DMS53 (cell line): ENCODE data around the gene BCAS3.
"Not testable (repeated sequence)": the region's sequence is repeated elsewhere in the genome, so short reads cannot be mapped to it uniquely, and the experiment has no call there.

Experiments
- DNase-seq: peaks from one replicate; lab custom pipeline; 2025; lab: John Stamatoyannopoulos, UW

Gene BCAS3

GRCh38 chr17:60792250-60792898 lies 114.7 kb downstream of the BCAS3 start:
- no peak for DNase-seq

DNA sequence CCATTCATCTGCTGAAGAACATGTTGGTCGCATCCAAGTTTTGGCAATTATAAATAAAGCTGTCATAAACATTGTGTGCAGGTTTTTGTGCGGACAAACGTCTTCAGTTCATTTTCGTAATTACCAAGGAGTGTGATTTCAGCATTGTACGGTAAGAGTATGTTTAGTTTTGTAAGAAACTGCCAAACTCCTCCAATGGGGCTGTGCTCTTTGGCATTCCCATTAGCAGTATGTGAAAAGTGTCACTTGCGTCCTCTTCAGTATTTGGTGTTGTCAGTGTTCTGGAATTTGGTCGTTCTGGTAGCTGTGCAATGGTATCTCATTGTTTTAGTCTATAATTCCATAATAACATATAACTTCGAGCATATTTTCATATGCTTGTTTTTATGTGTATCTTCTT lies 120.9 kb downstream of the BCAS3 start:
- DNase-seq, result no peak

DNA sequence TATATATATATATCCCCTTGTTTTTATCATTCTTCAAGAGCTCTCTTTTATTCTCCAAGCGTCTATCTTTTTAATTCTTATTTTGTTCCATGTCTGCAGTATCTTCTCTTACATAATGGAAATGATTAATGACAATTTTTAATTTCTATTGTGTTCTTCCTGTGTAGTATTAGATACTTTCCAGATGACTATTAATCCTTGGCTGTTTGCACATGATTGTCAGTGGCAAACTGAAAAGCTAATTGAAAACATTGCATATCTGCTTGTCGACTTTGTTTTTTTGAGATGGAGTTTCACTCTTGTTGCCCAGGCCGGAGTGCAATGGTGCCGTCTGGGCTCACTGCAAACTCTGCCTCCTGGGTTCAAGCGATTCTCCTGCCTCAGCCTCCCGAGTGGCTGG lies 124.7 kb downstream of the BCAS3 start:
- no peak for DNase-seq

GRCh38 chr17:60803059-60803458 lies 125.4 kb downstream of the BCAS3 start:
- no peak for DNase-seq

GRCh38 chr17:60804831-60805230 lies 127.2 kb downstream of the BCAS3 start:
- DNase-seq, result no peak

DNA sequence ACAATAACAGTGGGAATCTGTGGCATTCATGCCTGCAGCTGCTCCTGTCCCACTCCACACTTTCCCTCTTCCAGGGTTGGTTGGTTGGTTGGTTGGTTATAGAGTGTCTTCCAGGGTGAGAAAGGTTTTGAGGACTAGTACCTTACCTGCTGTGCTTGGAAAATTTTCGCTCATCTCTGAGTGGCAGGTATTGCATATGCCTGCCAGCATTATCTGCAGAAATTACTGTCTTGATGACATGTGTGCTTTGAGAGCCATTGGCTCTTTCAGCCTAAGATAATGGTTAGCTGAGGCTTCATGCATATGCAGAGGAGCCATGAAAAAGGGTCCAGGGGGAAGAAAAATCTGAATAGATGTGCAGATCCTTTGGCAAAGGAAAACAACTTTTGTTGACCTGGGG lies 131.8 kb downstream of the BCAS3 start:
- DNase-seq, result no peak

GRCh38 chr17:60814941-60815340 lies 137.3 kb downstream of the BCAS3 start:
- not testable (repeated sequence) for DNase-seq

DNA sequence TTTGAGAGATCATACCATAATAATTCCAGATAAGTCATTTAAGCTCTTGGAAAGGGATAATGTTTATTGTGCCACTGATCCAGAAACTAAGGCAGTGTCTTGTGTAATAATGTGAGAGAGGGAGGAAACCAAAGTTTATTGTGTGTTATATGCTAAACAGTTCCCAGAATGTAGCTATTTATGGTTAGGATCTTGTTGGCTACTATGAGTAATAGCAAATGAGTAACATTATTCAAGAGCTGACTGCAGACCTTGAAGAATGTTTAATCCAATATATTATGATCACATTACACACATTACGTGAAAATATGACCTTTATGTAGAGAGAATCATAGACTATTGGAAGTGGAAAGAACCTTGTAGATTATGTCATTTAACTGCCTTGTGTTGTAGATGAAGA lies 139.5 kb downstream of the BCAS3 start:
- DNase-seq, result no peak

DNA sequence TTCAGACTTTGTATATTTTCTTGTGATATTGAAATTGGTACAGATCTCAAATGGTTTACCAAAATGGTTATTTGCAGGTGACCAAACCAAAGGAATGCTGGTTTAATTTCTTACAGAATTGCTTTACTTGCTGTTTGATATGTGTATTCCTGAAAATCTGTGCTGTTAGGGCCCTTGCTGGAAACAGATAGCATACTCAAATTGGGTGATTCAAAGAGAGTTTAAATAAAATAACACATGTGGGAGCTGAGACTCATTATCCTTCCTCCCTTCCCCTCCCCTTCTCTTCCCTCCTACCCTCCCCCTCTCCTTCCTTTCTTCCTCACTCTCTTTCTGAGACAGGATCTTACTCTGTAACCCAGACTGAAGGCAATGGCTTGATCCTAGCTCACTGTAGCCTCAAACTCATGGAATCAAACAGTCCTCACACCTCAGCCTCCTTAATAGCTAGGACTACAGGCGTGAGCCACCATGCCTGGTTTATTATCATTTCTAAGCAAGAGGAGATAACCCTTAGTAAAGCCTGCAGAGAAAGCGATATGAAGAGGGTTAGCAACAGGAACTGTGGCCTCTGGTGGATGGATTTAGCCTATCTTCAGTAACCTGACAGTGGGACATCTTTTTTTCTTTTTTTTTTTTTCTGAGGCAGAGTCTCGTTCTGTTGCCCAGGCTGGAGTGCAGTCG lies 141.9 kb downstream of the BCAS3 start:
- DNase-seq, result no peak

- no peak for DNase-seq
Measured at GRCh38 chr17:60823515-60823914, 145.9 kb downstream of the BCAS3 start.

GRCh38 chr17:60825351-60825750 lies 147.7 kb downstream of the BCAS3 start:
- DNase-seq, result no peak

DNA sequence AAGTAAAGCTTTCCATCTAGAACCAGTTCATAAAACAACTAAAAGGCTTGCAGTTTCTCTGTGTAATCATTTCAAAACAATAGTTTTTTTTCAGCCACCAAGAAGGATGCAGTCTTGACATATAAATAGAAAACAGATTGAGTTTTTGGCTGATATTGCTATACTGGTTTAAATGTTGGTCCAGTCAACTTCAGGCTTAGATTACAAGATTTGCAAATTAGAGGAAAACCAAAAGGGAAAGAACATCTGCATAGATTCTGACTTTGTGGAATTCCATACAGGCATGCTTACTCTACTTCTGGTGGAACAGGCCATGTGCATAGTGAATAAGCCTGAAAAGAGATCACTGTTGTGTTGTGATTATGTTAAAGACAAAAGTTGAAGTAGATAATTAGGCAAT lies 150.3 kb downstream of the BCAS3 start:
- no peak for DNase-seq

DNA sequence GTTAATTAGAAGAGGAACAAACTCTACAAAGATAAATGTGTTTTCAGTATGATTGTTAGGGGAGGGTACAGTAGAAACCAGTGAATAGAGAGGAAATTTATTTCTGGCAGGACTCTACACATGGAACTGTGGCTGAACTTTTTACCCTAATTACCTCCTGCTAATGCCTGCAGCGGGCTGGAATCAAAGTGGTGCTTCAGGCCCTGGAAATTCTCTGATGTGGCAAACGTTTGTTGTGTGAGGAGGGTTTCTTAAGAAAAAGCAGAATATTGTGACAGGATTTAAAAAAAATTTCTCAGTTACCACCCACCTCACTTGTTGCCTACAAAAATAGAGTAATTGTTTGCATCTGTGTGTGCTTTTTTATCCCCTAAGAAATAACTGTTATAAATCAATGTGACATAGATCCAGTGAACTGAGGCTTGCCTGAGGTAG lies 154.5 kb downstream of the BCAS3 start:
- DNase-seq, result no peak

GRCh38 chr17:60832631-60833030 lies 155.0 kb downstream of the BCAS3 start:
- no peak for DNase-seq

DNA sequence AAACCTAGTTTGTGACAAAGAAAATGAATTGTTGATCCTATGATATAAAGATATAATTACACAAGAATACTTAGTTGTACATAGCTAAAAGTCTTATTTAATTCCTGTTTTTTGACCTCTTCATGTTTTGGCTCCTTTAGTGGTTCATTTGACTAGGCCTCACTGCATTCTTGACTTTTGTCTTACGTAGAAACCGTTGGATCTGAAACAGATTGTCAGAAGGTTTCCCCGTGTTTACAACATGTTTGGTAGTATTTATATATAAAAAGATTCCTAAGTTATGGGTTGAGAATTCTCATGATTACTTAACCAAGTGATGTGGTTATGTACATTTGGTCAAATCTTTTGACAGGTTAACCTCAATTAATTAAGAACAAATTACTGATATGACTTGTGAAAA lies 162.8 kb downstream of the BCAS3 start:
- DNase-seq, result no peak

DNA sequence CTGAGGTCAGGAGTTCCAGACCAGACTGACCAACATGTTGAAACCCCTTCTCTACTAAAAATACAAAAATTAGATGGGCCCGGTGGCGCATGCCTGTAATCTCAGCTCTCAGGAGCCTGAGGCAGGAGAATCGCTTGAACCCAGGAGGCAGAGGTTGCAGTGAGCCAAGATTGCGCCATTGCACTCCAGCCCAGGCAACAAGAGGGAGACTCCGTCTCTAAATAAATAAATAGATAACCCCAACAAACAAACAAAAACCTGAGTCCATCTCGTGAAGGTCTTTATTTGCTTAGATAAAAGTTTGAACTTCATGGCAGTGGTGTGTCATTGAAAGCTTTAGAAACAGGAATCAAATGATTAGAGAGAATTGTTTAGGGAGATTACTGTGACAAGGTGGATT lies 167.4 kb downstream of the BCAS3 start:
- no peak for DNase-seq

DNA sequence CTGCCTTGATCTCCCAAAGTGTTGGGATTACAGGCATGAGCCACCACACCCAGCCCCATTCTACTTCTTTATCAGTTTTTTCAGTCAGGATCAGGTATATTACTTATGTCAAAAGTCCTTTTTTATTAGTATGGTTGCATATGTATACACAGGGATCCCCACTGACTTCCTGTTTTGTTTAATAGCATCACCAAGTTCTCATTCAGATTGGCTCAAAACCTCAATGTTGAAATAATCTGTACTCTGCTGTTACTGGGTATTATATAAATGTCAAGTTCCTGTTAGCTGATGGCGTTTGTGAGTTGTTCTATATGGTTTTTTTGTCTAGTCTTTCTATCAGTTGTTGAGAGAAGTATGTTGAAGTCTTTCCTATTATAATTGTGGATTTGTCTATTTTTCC lies 168.5 kb downstream of the BCAS3 start:
- no peak for DNase-seq

DNA sequence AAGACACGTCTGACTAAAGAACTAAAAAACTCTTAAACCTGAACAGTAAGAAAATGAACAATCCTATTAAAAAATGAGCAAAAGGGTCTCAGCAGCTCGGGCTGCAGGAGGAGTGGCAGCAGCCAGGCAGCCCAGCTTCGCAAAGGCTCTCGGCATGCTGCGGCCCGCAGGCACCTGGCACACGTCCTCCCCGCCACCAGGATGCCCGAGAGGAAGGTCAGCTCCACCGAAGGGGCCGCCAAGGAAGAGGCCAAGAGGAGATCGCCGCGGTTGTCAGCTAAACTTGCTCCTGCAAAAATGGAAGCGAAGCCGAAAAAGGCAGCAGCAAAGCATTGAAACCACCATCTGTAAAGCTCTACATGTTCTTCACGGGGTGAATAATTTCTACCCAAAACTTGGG lies 173.5 kb downstream of the BCAS3 start:
- no peak for DNase-seq

DNA sequence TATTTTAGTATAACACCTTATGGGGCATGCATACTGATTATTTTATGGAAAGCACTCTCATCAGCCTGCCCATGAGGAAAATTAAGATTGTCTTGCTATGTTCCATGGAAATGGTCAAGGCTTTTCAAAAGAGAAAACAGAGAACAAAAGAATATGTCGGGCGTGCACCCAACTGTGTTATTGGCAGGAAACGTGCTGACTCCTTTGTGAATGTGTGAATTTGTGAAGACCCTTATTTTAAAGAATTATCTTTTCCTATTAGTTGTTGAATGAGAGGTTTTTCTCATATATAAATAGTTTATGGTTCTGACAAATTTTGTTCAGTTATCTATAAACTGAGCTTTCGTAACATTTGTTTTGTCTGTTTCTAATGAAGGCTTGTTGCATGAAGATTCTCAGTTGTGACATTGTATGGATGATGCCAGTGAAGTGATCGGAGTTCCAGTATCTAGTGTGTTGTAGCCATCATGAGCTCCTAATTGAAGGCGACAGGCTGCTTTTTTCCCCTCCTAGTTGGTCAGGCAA lies 180.0 kb downstream of the BCAS3 start:
- DNase-seq, result no peak

- DNase-seq, result no peak
Measured at GRCh38 chr17:60862482-60862881, 184.8 kb downstream of the BCAS3 start.

- DNase-seq, result no peak
Measured at GRCh38 chr17:60863892-60864707, 186.4 kb downstream of the BCAS3 start.

- DNase-seq, result no peak
Measured at GRCh38 chr17:60864708-60865005, 187.0 kb downstream of the BCAS3 start.

GRCh38 chr17:60874772-60875171 lies 197.1 kb downstream of the BCAS3 start:
- DNase-seq, result no peak
